Brain microvascular endothelial cell (primary cell): Measurements from ENCODE around the gene MAP4K3.
"Not testable (repeated sequence)": the region's sequence is repeated elsewhere in the genome, so short reads cannot be mapped to it uniquely, and the experiment has no call there.

ENCODE experiments used
- DNase-seq: peaks from one replicate; pipeline ENCODE4 v3.0.0-alpha.2; 2020
- H3K27ac ChIP-seq: fragments of 250-450 bp; sonication (Bioruptor Pico); 2 replicates; pipeline ENCODE4 v1.5.1; 2020; ENCODE audit warnings: mild to moderate bottlenecking, moderate library complexity
- H3K27me3 ChIP-seq: fragments of 250-450 bp; sonication (Bioruptor Pico); replicated peaks from 2 replicates; pipeline ENCODE4 v1.5.1; 2020; ENCODE audit warnings: mild to moderate bottlenecking
- H3K36me3 ChIP-seq: fragments of 250-450 bp; sonication (Bioruptor Pico); replicated peaks from 2 replicates; pipeline ENCODE4 v1.5.1; 2020; ENCODE audit warnings: mild to moderate bottlenecking
- H3K4me3 ChIP-seq: 2 replicates; pipeline ENCODE4 v1.5.1; 2011; ENCODE audit warnings: low read depth, mild to moderate bottlenecking, control low read depth, low read length, moderate library complexity
- in situ Hi-C: cut with HindIII; loops from 2 replicates; pipeline ENCODE4 v1.10.0; 2017; ENCODE audit warnings: low sequenced_read_pairs, low pct_ligation_motif_present
- TF ChIP-seq, protein P1 (sequence below): IDR thresholded peaks from 2 replicates; pipeline ENCODE4 v1.5.1; 2011; ENCODE audit warnings: low read depth, mild to moderate bottlenecking, moderate library complexity, low read length, control low read depth, inconsistent platforms; ENCODE audit errors: missing control alignments

The MAP4K3 gene

DNA sequence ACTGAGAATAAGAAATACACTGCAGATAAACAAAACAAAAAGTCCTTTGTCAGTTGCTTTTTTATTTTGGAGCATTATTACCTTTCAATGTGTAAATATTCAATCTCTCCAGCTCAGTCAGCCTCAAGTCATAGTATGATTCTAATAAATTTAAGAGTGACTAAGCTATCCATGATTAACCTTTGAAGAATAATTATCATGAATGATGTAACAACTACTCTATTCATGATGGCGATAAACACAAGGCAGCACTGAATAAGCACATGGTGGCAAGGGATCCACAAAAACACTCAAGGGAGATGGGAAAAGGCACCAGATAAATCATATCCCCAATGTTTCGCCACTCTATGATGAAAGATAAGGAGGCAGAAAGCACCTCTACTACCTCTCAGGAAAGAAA lies 67.0 kb downstream of the MAP4K3 start:
- Histone ChIP-seq H3K27me3 (no peaks in the 10 kb centered on the region), H3K36me3 (no peaks in the 10 kb centered on the region)

DNA sequence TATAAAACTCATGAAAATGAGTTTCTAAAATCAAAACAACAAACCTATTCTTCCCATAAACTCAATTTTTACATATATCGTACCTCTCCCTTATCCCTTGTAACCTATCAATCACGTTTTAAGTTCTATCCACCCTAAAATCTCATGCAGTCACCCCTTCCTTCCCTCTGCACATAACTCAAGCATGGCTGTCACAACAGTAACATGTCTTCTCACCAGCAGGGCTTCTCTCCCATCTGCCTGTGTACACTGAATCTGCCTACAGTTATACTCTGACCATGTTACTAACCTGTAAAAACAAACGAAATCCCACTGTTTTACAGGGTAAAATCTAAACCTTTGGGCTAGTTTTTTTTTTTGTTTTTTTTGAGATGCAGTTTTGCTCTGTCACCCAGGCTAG lies 68.2 kb downstream of the MAP4K3 start:
- no peak for DNase-seq
- no peaks in the 10 kb centered on the region for H3K36me3 ChIP-seq
- no peaks in the 10 kb centered on the region for H3K27me3 ChIP-seq
- H3K27ac ChIP-seq: no peak overlapping the region
- in situ Hi-C loops: no loop called here
- TF ChIP-seq, protein P1, sequence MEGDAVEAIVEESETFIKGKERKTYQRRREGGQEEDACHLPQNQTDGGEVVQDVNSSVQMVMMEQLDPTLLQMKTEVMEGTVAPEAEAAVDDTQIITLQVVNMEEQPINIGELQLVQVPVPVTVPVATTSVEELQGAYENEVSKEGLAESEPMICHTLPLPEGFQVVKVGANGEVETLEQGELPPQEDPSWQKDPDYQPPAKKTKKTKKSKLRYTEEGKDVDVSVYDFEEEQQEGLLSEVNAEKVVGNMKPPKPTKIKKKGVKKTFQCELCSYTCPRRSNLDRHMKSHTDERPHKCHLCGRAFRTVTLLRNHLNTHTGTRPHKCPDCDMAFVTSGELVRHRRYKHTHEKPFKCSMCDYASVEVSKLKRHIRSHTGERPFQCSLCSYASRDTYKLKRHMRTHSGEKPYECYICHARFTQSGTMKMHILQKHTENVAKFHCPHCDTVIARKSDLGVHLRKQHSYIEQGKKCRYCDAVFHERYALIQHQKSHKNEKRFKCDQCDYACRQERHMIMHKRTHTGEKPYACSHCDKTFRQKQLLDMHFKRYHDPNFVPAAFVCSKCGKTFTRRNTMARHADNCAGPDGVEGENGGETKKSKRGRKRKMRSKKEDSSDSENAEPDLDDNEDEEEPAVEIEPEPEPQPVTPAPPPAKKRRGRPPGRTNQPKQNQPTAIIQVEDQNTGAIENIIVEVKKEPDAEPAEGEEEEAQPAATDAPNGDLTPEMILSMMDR: no peak
- H3K4me3 ChIP-seq: no peak overlapping the region

More for the DNA sequence above, 67.0 kb downstream of the MAP4K3 start:
- in situ Hi-C loops: no loop called here
- DNase-seq: no peak
- TF ChIP-seq, protein P1: no peak
- Histone ChIP-seq H3K27ac (no peak overlapping the region), H3K4me3 (no peak overlapping the region)

DNA sequence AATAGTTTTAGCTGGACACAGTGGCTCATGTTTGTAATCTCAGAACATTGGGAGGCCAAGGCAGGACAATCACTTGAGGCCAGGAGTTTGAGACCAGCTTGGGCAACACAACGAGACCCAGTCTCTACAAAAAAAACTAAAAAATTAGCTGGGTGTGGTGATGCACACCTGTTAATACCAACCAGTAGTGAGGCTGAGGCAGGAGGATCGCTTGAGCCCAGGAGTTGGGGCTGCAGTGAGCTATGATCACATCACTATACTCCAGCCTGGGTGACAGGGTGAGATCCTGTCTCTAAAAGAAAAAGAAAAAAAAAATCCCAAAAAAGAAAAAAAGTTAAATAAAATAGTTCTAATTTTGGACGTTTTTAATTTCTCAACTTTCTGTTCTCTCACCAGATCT lies 68.7 kb downstream of the MAP4K3 start:
- H3K4me3 ChIP-seq: no peak overlapping the region
- H3K27me3 ChIP-seq: no peaks in the 10 kb centered on the region
- in situ Hi-C loops: no loop called here
- no peaks in the 10 kb centered on the region for H3K36me3 ChIP-seq
- no peak overlapping the region for H3K27ac ChIP-seq
- DNase-seq: no peak
- TF ChIP-seq, protein P1: no peak

DNA sequence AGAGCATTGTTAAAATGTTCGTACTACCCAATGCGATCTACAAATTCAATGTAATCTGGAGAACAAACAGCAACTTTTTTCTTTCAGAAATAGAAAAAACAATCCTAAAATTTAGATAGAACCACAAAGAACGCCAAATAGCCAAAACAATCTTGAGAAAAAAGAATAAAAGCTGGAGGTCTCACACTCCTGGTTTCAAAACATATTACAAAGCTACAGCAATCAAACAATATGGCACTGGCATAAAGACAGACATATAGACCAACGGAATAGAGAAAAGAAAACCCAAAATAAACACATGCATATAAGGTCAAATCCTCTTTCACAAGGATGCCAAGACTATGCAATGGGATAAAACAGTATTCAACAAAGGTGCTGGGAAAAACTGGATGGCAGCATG lies 74.5 kb downstream of the MAP4K3 start:
- TF ChIP-seq, protein P1: no peak
- in situ Hi-C loops: no loop called here
- Histone ChIP-seq H3K36me3 (peaks cover 7% of the 10 kb centered on the region), H3K27ac (no peak overlapping the region), H3K4me3 (no peak overlapping the region), H3K27me3 (no peaks in the 10 kb centered on the region)
- DNase-seq: no peak

DNA sequence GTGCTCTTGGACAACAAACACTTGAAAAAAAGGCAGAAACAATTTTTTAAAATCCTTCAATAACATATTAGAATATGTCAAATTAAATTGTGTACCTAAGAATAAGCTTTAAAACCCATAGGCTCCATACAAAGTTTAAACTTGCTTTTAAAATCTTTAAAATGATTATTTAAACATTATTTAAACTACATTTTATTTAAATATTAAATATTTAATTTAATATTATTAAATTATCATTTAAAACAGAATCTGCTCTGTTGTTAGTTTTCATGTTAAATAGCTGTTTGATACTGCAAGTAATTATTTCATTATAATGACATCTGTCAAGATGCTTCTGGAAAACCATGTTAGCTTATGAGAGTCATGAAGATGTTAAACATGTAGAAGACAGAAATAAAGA lies 75.6 kb downstream of the MAP4K3 start:
- H3K27me3 ChIP-seq: no peaks in the 10 kb centered on the region

DNA sequence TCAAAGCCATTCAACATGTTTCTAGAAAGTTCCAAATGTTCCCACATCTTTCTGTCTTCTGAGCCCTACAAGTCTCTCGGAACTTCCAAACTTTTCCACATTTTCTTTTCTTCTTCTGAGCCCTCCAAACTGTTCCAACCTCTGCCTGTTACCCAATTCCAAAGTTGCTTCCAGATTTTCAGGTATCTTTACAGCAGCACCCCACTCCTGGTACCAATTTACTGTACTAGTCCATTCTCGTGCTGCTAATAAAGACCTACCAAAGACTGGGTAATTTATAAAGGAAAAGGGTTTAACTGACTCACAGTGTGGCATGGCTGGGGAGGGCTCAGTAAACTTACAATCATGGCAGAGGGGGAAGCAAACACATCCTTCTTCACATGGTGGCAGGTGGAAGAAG lies 76.7 kb downstream of the MAP4K3 start:
- H3K4me3 ChIP-seq, H3K27me3 ChIP-seq, in situ Hi-C loops, H3K27ac ChIP-seq, H3K36me3 ChIP-seq, DNase-seq: not testable (repeated sequence)

More for the DNA sequence above, 75.6 kb downstream of the MAP4K3 start:
- in situ Hi-C loops: no loop called here
- peaks cover 7% of the 10 kb centered on the region for H3K36me3 ChIP-seq
- TF ChIP-seq, protein P1: no peak
- H3K27ac ChIP-seq: no peak overlapping the region
- no peak overlapping the region for H3K4me3 ChIP-seq
- no peak for DNase-seq
